GM23338 (cell line): ENCODE measurements around the gene DENND1B. TPM values are rescaled to one million over a fixed set of nuclear protein-coding genes. Genes with fewer than 3 reads are reported as not detected.

ENCODE experiments used
- polyA plus RNA-seq: library from polyadenylated mRNA; unstranded; fragments of >200 nt; fragmentation: Nextera tagmentation; extraction: Ambion mirVana; gene quantifications from 2 replicates; pipeline ENCODE4 v1.2.1, GENCODE V29; 2016
- small RNA-seq: library from RNA; depleted of rRNA; stranded (forward); fragments of <200 nt; gene quantifications from one replicate; pipeline ENCODE3, GENCODE V24; 2014; ENCODE audit warnings: low replicate concordance
- total RNA-seq: library from RNA; depleted of rRNA; stranded (reverse); fragments of >200 nt; shearing (Covaris generic); gene quantifications from 2 replicates; pipeline ENCODE4 v1.2.3, GENCODE V29; 2014; rRNA removed
- TF ChIP-seq, protein P1 (sequence below): IDR thresholded peaks from one replicate; pipeline ENCODE4 v1.6.1; 2018; ENCODE audit warnings: antibody characterized with exemption; ENCODE audit not compliant: unreplicated experiment

Gene DENND1B
- total and polyA plus RNA-seq, 2 experiments from 2014 or later, result 4.3 to 5.2 TPM

DNA sequence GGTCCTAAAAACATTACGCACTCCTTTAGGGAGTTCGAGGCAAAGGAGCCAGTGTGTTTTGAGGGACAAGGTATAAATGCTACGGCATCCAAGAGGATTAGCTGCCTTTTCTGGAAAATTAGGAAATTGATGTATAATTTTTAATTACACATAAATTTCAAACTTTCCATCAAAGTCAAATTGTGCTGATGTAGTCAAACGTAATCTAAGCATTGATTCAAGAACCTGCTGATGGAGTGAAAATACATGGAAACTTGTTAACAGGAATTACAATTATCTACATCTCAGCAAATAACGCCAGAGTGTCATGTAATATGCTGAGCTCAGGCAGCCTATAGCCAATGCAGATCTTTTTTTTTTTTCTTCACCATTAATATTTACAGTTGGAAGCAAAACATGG lies 312.7 kb downstream of the DENND1B start (continued):
- TF ChIP-seq, protein P1, sequence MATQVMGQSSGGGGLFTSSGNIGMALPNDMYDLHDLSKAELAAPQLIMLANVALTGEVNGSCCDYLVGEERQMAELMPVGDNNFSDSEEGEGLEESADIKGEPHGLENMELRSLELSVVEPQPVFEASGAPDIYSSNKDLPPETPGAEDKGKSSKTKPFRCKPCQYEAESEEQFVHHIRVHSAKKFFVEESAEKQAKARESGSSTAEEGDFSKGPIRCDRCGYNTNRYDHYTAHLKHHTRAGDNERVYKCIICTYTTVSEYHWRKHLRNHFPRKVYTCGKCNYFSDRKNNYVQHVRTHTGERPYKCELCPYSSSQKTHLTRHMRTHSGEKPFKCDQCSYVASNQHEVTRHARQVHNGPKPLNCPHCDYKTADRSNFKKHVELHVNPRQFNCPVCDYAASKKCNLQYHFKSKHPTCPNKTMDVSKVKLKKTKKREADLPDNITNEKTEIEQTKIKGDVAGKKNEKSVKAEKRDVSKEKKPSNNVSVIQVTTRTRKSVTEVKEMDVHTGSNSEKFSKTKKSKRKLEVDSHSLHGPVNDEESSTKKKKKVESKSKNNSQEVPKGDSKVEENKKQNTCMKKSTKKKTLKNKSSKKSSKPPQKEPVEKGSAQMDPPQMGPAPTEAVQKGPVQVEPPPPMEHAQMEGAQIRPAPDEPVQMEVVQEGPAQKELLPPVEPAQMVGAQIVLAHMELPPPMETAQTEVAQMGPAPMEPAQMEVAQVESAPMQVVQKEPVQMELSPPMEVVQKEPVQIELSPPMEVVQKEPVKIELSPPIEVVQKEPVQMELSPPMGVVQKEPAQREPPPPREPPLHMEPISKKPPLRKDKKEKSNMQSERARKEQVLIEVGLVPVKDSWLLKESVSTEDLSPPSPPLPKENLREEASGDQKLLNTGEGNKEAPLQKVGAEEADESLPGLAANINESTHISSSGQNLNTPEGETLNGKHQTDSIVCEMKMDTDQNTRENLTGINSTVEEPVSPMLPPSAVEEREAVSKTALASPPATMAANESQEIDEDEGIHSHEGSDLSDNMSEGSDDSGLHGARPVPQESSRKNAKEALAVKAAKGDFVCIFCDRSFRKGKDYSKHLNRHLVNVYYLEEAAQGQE, result no peak

Small RNA genes lying within 50 kb of the gene (small RNA-seq; reads per million reads assigned to genes)
- not detected for gene RF00019

Other genes starting within 250 kb of the DENND1B start
- gene C1orf53, start 127.2 kb upstream of the DENND1B start, total RNA-seq, result 2.7 TPM in 1 of 2 replicates, not detected in the other
- 3.8 and 4.1 TPM in 2 replicates for gene C1orf53, start 127.2 kb upstream of the DENND1B start, polyA plus RNA-seq
- gene LHX9, start 141.9 kb upstream of the DENND1B start, total RNA-seq, result not detected in 2 replicates
- gene LHX9, start 141.9 kb upstream of the DENND1B start, polyA plus RNA-seq, result 0.23 TPM in 1 of 2 replicates, not detected in the other